COR-L47 (cell line): ENCODE results near the gene PRKCE.
"Not testable (repeated sequence)": the region's sequence is repeated elsewhere in the genome, so short reads cannot be mapped to it uniquely, and the experiment has no call there.

Source experiments
- DNase-seq: peaks from one replicate; lab custom pipeline; 2025; lab: John Stamatoyannopoulos, UW

PRKCE gene

GRCh38 chr2:45889620-45890370 is 238.3 kb downstream of the PRKCE start:
- DNase-seq = no peak

- not testable (repeated sequence) for DNase-seq
Observed at GRCh38 chr2:45890371-45890646, 238.8 kb downstream of the PRKCE start.

- no peak for DNase-seq
Observed at GRCh38 chr2:45890819-45891218, 239.3 kb downstream of the PRKCE start.

GRCh38 chr2:45891719-45892424 is 240.4 kb downstream of the PRKCE start:
- DNase-seq = peak; percentile 49

GRCh38 chr2:45892425-45892745 is 240.9 kb downstream of the PRKCE start:
- peak; percentile 52 for DNase-seq

GRCh38 chr2:45892757-45893156 is 241.3 kb downstream of the PRKCE start:
- peak; percentile 53 for DNase-seq

- DNase-seq = no peak
Observed at GRCh38 chr2:45894211-45894610, 242.7 kb downstream of the PRKCE start.

GRCh38 chr2:45895241-45895861 is 243.9 kb downstream of the PRKCE start:
- no peak for DNase-seq

- no peak for DNase-seq
Observed at GRCh38 chr2:45896311-45896710, 244.8 kb downstream of the PRKCE start.

GRCh38 chr2:45897842-45898241 is 246.4 kb downstream of the PRKCE start:
- DNase-seq = no peak

GRCh38 chr2:45898819-45899218 is 247.3 kb downstream of the PRKCE start:
- DNase-seq = no peak

GRCh38 chr2:45899926-45900325 is 248.5 kb downstream of the PRKCE start:
- DNase-seq = no peak

- DNase-seq = no peak
Observed at GRCh38 chr2:45901468-45902032, 250.1 kb downstream of the PRKCE start.

GRCh38 chr2:45902380-45902779 is 250.9 kb downstream of the PRKCE start:
- DNase-seq = no peak

- no peak for DNase-seq
Observed at GRCh38 chr2:45902781-45903375, 251.4 kb downstream of the PRKCE start.

- no peak for DNase-seq
Observed at GRCh38 chr2:45904267-45904945, 252.9 kb downstream of the PRKCE start.

- DNase-seq = no peak
Observed at GRCh38 chr2:45904946-45905631, 253.6 kb downstream of the PRKCE start.

GRCh38 chr2:45905632-45905958 is 254.1 kb downstream of the PRKCE start:
- peak; percentile 17 for DNase-seq

- DNase-seq = no peak
Observed at GRCh38 chr2:45907592-45907991, 256.1 kb downstream of the PRKCE start.

GRCh38 chr2:45908316-45909170 is 257.1 kb downstream of the PRKCE start:
- DNase-seq = no peak

GRCh38 chr2:45909171-45909565 is 257.7 kb downstream of the PRKCE start:
- no peak for DNase-seq
